HepG2 (cell line): ENCODE results near the gene DCLRE1B. TPM values are rescaled to one million over a fixed set of nuclear protein-coding genes. Genes with fewer than 3 reads are reported as not detected.

ENCODE experiments used
- HDAC1 ChIP-seq: sonication (generic); formaldehyde crosslinking; IDR thresholded peaks from 2 replicates; pipeline ENCODE4 v1.5.1; 2020; ENCODE audit warnings: mild to moderate bottlenecking, missing genetic modification reagents
- HDAC2 ChIP-seq: sonication (generic); formaldehyde crosslinking; IDR thresholded peaks from 2 replicates; pipeline ENCODE4 v1.4.0; 2020; ENCODE audit warnings: missing genetic modification reagents
- ISL2 ChIP-seq: sonication (generic); formaldehyde crosslinking; IDR thresholded peaks from 2 replicates; pipeline ENCODE4 v1.5.0; 2020; ENCODE audit warnings: missing genetic modification reagents
- KDM3A ChIP-seq: IDR thresholded peaks from 2 replicates; pipeline ENCODE4 v1.6.1; 2018; ENCODE audit warnings: low read depth, missing compliant biosample characterization
- MTA1 ChIP-seq: sonication (generic); formaldehyde crosslinking; IDR thresholded peaks from 2 replicates; pipeline ENCODE4 v1.4.0; 2020; ENCODE audit warnings: missing genetic modification reagents, mild to moderate bottlenecking, borderline replicate concordance
- NCOA2 ChIP-seq: sonication (generic); formaldehyde crosslinking; IDR thresholded peaks from 2 replicates; pipeline ENCODE4 v1.8.0; 2022; ENCODE audit warnings: inconsistent platforms
- NR2F2 ChIP-seq: IDR thresholded peaks from 2 replicates; pipeline ENCODE4 v1.6.1; 2012; ENCODE audit warnings: low read depth, inconsistent platforms, borderline replicate concordance
- PATZ1 ChIP-seq: sonication (generic); formaldehyde crosslinking; IDR thresholded peaks from 2 replicates; pipeline ENCODE4 v1.4.0; 2020; ENCODE audit warnings: missing genetic modification reagents
- POGZ ChIP-seq: sonication (generic); formaldehyde crosslinking; IDR thresholded peaks from 2 replicates; pipeline ENCODE4 v1.4.0; 2020; ENCODE audit warnings: mild to moderate bottlenecking, missing genetic modification reagents
- REPIN1 ChIP-seq: sonication (generic); formaldehyde crosslinking; IDR thresholded peaks from 2 replicates; pipeline ENCODE4 v1.8.0; 2022; ENCODE audit warnings: missing genetic modification reagents, low read depth, mild to moderate bottlenecking, borderline replicate concordance
- THRA ChIP-seq: sonication (generic); formaldehyde crosslinking; IDR thresholded peaks from 2 replicates; pipeline ENCODE4 v1.4.0; 2020; ENCODE audit warnings: missing genetic modification reagents, borderline replicate concordance
- ZNF124 ChIP-seq: sonication (generic); formaldehyde crosslinking; IDR thresholded peaks from 2 replicates; pipeline ENCODE4 v1.4.0; 2020; ENCODE audit warnings: missing genetic modification reagents
- ZNF317 ChIP-seq: sonication (generic); formaldehyde crosslinking; IDR thresholded peaks from 2 replicates; pipeline ENCODE4 v1.5.0; 2020; ENCODE audit warnings: mild to moderate bottlenecking, missing genetic modification reagents
- ZNF414 ChIP-seq: sonication (generic); formaldehyde crosslinking; IDR thresholded peaks from 2 replicates; pipeline ENCODE4 v1.5.0; 2020; ENCODE audit warnings: missing genetic modification reagents
- ZNF460 ChIP-seq: sonication (generic); formaldehyde crosslinking; IDR thresholded peaks from 2 replicates; pipeline ENCODE4 v1.5.1; 2020; ENCODE audit warnings: missing genetic modification reagents, mild to moderate bottlenecking, borderline replicate concordance
- ZNF614 ChIP-seq: IDR thresholded peaks from 2 replicates; pipeline ENCODE4 v1.6.1; 2018; ENCODE audit warnings: missing biosample characterization, missing genetic modification reagents, inconsistent platforms, borderline replicate concordance
- ZNF7 ChIP-seq: IDR thresholded peaks from 2 replicates; pipeline ENCODE4 v1.6.1; 2016; ENCODE audit warnings: missing biosample characterization, missing genetic modification reagents
- polyA plus RNA-seq, 8 experiments: library from polyadenylated mRNA; depleted of rRNA in 3 of 8; stranded (reverse) in 7 of 8; unstranded in 1 of 8; fragments of >200 nt; fragmentation: Illumina TruSeq in 4 of 8; extraction: Trizol in 4 of 8; gene quantifications; 2 replicates each; pipeline versions ENCODE4 v1.2.1 to v1.2.3, GENCODE V29; 2011 to 2016; ENCODE audit warnings: low read depth in 4 of 8, missing spikeins in 1 of 8, mixed read lengths in 1 of 8; ENCODE audit not compliant: insufficient read depth in 1 of 8
- total RNA-seq, 5 experiments: library from RNA; depleted of rRNA; stranded (reverse); fragments of >200 nt; fragmentation: Illumina TruSeq; extraction: Trizol; gene quantifications; 2 replicates each; pipeline ENCODE4 v1.2.3, GENCODE V29; 2016; ENCODE audit warnings: low read depth in 1 of 5
- TF ChIP-seq, protein P1 (sequence below): sonication (generic); formaldehyde crosslinking; IDR thresholded peaks from 2 replicates; pipeline ENCODE4 v1.8.1; 2023; ENCODE audit warnings: mild to moderate bottlenecking, moderate library complexity, missing genetic modification reagents
- TF ChIP-seq, protein P2 (sequence below): sonication (generic); IDR thresholded peaks from 2 replicates; pipeline ENCODE4 v1.6.1; 2016; ENCODE audit warnings: low read depth, borderline replicate concordance
- TF ChIP-seq, protein P3 (sequence below): sonication (generic); formaldehyde crosslinking; IDR thresholded peaks from 2 replicates; pipeline ENCODE4 v1.4.0; 2020; ENCODE audit warnings: missing genetic modification reagents, mild to moderate bottlenecking, borderline replicate concordance
- TF ChIP-seq, protein P4 (sequence below): IDR thresholded peaks from 2 replicates; pipeline ENCODE4 v1.6.1; 2016; ENCODE audit warnings: mild to moderate bottlenecking

The DCLRE1B gene
- total and polyA plus RNA-seq, 2 of the 13 experiments (the other 11 are each of a cell fraction or from before 2014, with no cell fraction given) = 2.7 to 8.0 TPM

DNA sequence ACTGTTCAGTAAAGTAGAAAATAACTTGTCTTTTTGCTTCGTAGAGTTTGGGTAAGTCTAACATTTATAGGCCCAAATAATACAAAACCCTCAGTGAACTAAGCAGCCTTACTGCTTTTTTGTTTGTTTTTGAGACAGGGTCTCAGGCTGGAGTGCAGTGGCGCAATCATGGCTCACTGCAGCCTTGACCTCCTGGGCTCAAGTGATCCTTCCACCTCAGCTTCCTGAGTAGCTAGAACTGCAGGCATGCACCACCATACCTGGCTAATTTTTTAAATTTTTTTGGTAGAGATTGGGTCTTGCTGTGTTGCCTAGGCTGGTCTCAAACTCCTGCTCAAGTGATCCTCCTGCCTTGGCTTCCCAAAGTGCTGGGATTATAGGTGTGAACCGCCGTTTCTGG, 43.0 kb downstream of the DCLRE1B start (continued):
- TF ChIP-seq THRA (CRISPR knock-in tag) (peak; percentile 76; the same call in 1 of the 2 replicates), ZNF414 (0 out of 2 replicates have a peak, but pooled peaks have one; percentile 37), MTA1 (CRISPR knock-in tag) (0 out of 2 replicates have a peak, but pooled peaks have one; percentile 46), NR2F2 (peak; percentile 63; the same call in 1 of the 2 replicates), PATZ1 (peak; percentile 40; the same call in 1 of the 2 replicates), REPIN1 (CRISPR knock-in tag) (peak; percentile 41; the same call in 1 of the 2 replicates), ZNF7 (CRISPR knock-in tag) (peak; percentile 64), ZNF317 (0 out of 2 replicates have a peak, but pooled peaks have one; percentile 14), HDAC1 (CRISPR knock-in tag) (peak; percentile 76), ZNF614 (CRISPR knock-in tag) (0 out of 2 replicates have a peak, but pooled peaks have one; percentile 50), KDM3A (CRISPR knock-in tag) (peak; percentile 74; the same call in 1 of the 2 replicates), POGZ (peak; percentile 52; the same call in 1 of the 2 replicates), ZNF460 (peak; percentile 60; the same call in 1 of the 2 replicates), HDAC2 (CRISPR knock-in tag) (peak; percentile 87), NCOA2 (CRISPR knock-in tag) (peak; percentile 75), ISL2 (CRISPR knock-in tag) (peak; percentile 65), ZNF124 (peak; percentile 50; the same call in 1 of the 2 replicates)
- TF ChIP-seq, protein P1, sequence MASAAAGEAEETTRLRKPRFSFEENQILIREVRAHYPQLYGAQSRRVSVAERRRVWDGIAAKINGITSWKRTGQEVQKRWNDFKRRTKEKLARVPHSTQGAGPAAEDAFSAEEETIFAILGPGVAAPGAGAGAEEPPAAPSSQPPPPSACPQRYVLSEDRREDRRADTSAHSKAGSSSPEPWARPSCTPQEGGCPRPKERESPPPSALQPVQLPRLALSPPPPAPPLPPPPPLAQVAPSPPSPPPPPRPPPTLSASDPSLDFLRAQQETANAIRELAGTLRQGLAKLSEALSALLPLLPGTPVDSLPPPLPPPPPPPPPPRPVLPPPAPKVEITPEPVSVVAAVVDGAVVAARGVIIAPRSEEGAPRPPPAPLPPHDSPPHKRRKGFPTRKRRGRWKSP = peak; percentile 21; the same call in 1 of the 2 replicates
- TF ChIP-seq, protein P2, sequence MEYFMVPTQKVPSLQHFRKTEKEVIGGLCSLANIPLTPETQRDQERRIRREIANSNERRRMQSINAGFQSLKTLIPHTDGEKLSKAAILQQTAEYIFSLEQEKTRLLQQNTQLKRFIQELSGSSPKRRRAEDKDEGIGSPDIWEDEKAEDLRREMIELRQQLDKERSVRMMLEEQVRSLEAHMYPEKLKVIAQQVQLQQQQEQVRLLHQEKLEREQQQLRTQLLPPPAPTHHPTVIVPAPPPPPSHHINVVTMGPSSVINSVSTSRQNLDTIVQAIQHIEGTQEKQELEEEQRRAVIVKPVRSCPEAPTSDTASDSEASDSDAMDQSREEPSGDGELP = peak; percentile 35; the same call in 1 of the 2 replicates
- TF ChIP-seq, protein P3, sequence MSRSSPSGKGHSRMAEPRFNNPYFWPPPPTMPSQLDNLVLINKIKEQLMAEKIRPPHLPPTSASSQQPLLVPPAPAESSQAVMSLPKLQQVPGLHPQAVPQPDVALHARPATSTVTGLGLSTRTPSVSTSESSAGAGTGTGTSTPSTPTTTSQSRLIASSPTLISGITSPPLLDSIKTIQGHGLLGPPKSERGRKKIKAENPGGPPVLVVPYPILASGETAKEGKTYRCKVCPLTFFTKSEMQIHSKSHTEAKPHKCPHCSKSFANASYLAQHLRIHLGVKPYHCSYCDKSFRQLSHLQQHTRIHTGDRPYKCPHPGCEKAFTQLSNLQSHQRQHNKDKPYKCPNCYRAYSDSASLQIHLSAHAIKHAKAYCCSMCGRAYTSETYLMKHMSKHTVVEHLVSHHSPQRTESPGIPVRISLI = peak; percentile 36; the same call in 1 of the 2 replicates
- TF ChIP-seq, protein P4, sequence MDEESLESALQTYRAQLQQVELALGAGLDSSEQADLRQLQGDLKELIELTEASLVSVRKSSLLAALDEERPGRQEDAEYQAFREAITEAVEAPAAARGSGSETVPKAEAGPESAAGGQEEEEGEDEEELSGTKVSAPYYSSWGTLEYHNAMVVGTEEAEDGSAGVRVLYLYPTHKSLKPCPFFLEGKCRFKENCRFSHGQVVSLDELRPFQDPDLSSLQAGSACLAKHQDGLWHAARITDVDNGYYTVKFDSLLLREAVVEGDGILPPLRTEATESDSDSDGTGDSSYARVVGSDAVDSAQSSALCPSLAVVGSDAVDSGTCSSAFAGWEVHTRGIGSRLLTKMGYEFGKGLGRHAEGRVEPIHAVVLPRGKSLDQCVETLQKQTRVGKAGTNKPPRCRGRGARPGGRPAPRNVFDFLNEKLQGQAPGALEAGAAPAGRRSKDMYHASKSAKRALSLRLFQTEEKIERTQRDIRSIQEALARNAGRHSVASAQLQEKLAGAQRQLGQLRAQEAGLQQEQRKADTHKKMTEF (CRISPR knock-in tag) = peak; percentile 35; the same call in 1 of the 2 replicates
